Transverse colon (tissue), 4 donors: ENCODE data around the gene GPR68. TPM values are rescaled to one million over a fixed set of nuclear protein-coding genes. Genes with fewer than 3 reads are reported as not detected.
A peak's percentile ranks its signal among the peaks of the same experiment; 100 is the strongest.

ENCODE experiments used
- DNase-seq: peaks from one replicate; pipeline ENCODE4 v3.0.0-alpha.2; 2019
- H3K27ac ChIP-seq, 4 donors: fragments of 200-600 bp; sonication (generic); 2 replicates each; pipeline ENCODE4 v1.5.1; 2016 to 2018; ENCODE audit warnings: inconsistent platforms in 4 of 4
- H3K27me3 ChIP-seq: fragments of 200-600 bp; sonication (generic); 2 replicates; pipeline ENCODE4 v1.5.1; 2017; ENCODE audit warnings: inconsistent platforms
- H3K36me3 ChIP-seq, 4 donors: fragments of 200-600 bp; sonication (generic); 2 replicates each; pipeline ENCODE4 v1.5.1; 2017 to 2019; ENCODE audit warnings: inconsistent platforms in 4 of 4
- H3K4me1 ChIP-seq, 4 donors: fragments of 200-600 bp; sonication (generic); 2 replicates each; pipeline ENCODE4 v1.5.1; 2017 to 2020; ENCODE audit warnings: inconsistent platforms in 4 of 4
- H3K4me3 ChIP-seq, 4 donors: fragments of 200-600 bp; sonication (generic); 1 replicate in 1 of 4; 2 replicates in 3 of 4; pipeline versions ENCODE4 v1.5.1 to v1.6.1; 2017 to 2019; ENCODE audit warnings: inconsistent platforms in 4 of 4
- H3K9me3 ChIP-seq, 2 donors: fragments of 200-600 bp; sonication (generic); 2 replicates each; pipeline ENCODE4 v1.5.1; 2017 to 2019; ENCODE audit warnings: inconsistent platforms in 2 of 2
- CTCF ChIP-seq, 5 experiments: fragments of 200-600 bp in 3 of 5; fragments of 450-650 bp in 2 of 5; sonication (generic) in 3 of 5; IDR thresholded peaks; 1 replicate in 2 of 5; 2 replicates in 3 of 5; pipeline ENCODE4 v1.5.1; 2016 to 2017; ENCODE audit warnings: antibody characterized with exemption in 5 of 5, inconsistent platforms in 3 of 5, mild to moderate bottlenecking in 2 of 5, moderate library complexity in 1 of 5
- EP300 ChIP-seq: sonication (generic); formaldehyde crosslinking; IDR thresholded peaks from one replicate; pipeline ENCODE4 v1.6.1; 2017; ENCODE audit warnings: antibody characterized with exemption, low read depth
- POLR2A ChIP-seq: fragments of 450-650 bp; IDR thresholded peaks from one replicate; pipeline ENCODE4 v1.6.1; 2016; ENCODE audit warnings: antibody characterized with exemption, mild to moderate bottlenecking, moderate library complexity
- POLR2AphosphoS5 ChIP-seq, 3 donors: sonication (generic); formaldehyde crosslinking; IDR thresholded peaks; one replicate each; pipeline ENCODE4 v1.6.1; 2016; ENCODE audit warnings: antibody characterized with exemption in 3 of 3
- WGBS, 2 donors: methylation state at CpG; one replicate each; pipeline ENCODE4 v1.1.5; 2018; ENCODE audit warnings: low coverage in 1 of 2; 5-methylcytosine and 5-hydroxymethylcytosine counted together
- in situ Hi-C, 4 donors: fragments of 200-750 bp; cut with MboI; loops; one replicate each; pipeline versions ENCODE4 v1.15.0 to v1.15.1; 2017; ENCODE audit warnings: low sequenced_read_pairs in 3 of 4, low pct_ligation_motif_present in 1 of 4, low pct_unique_long_range_greater_than_20kb in 1 of 4
- intact Hi-C: fragments of 100-400 bp; cut with DNase I; formaldehyde crosslinking; loops from one replicate; pipeline ENCODE4 v1.15.1; 2023; ENCODE audit warnings: low total_unique reads
- total RNA-seq, 4 donors: library from RNA; depleted of rRNA; stranded (reverse); fragments of >200 nt; gene quantifications; one replicate each; pipeline ENCODE4 v1.1.0, GENCODE V29; 2016

GPR68 gene
- total RNA-seq, 4 donors from 2014 or later, result 0.48 to 0.80 (median 0.55) TPM; not detected in 1

DNA sequence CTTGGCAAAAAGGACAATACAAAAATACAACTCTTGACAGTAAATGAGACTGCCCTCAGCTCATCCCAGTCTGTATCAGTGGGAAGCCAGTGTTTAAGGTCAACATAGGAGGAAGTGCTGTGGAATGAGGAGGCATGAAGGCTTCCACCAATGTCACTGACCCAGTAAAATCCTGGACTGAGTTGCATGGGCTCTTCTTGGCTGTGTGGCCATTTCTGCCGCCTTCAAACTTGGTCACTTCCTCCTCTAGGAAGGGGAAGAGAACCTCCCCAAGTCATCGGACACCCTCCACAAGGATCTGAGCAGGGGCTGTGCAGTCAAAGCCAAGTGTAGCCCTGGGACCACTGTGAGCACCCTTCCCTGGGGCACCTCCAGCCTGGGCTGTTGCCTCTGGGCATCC, 11.9 kb downstream of the GPR68 start:
- DNase-seq, result no peak
- Histone ChIP-seq H3K27me3 (no peaks in the 10 kb centered on the region), H3K9me3 (no peaks in the 10 kb centered on the region), H3K27ac (peak overlapping the region; percentile 30 to 64 (median 52)), H3K4me3 (no peak overlapping the region), H3K36me3 (no peaks in the 10 kb centered on the region), H3K4me1 (peaks cover 0 to 12% (median 6%) of the 10 kb centered on the region in 4 donors)
- in situ Hi-C loops (no loop called here), intact Hi-C loops (no loop called here)
- TF ChIP-seq POLR2A (no peak), POLR2AphosphoS5 (IDR thresholded peaks at IDR 0.05) (no peak), EP300 (no peak), CTCF (IDR thresholded peaks at IDR 0.05) (no peak)
- 79% methylated on average over 2 of the region's 2 CpGs; no CpG with 5 or more reads in 1 of the 2 donors for whole genome bisulfite sequencing, 2 donors

DNA sequence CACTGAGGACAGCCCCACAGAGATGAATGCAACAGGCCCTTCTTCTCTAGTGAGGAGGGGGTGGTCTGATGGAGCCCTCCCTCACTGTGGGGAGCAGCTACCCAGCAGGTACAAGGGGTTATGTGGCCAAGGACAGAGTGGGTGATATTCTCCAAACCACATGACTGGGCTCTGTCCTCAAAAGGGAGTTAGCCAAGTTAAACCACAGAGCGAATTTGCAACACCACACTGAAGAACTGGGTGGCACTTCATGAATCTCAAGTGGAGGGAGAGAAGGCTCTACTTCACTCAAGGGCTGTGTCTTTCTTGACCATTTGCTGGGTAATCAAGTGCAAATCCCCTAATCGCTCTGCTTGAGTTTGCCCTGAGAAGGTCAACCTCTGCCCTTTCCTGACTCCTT, 12.5 kb downstream of the GPR68 start:
- no peaks in the 10 kb centered on the region for H3K27me3 ChIP-seq
- no peak for TF ChIP-seq CTCF (IDR thresholded peaks at IDR 0.05)
- peak in 1 of 3 donors; percentile 5 for TF ChIP-seq POLR2AphosphoS5 (IDR thresholded peaks at IDR 0.05)
- H3K4me1 ChIP-seq, result peaks cover 0 to 12% (median 6%) of the 10 kb centered on the region in 4 donors
- WGBS, 2 donors, result 88% methylated on average over 2 of the region's 2 CpGs; no CpG with 5 or more reads in 1 of the 2 donors
- H3K9me3 ChIP-seq, result no peaks in the 10 kb centered on the region
- intact Hi-C loops, result no loop called here
- in situ Hi-C loops, result no loop called here
- no peak for DNase-seq
- H3K4me3 ChIP-seq, result no peak overlapping the region
- H3K36me3 ChIP-seq, result no peaks in the 10 kb centered on the region
- H3K27ac ChIP-seq, result peak overlapping the region; percentile 49 to 68 (median 59)

GRCh38 chr14:91231446-91231845, 13.1 kb downstream of the GPR68 start:
- H3K9me3 ChIP-seq, result no peaks in the 10 kb centered on the region
- intact Hi-C loops, result no loop called here
- WGBS, 2 donors, result 74 to 79% methylated on average over 3 of the region's 3 CpGs
- peak overlapping the region; percentile 49 to 68 (median 62) for H3K27ac ChIP-seq
- TF ChIP-seq POLR2AphosphoS5 (IDR thresholded peaks at IDR 0.05) (peak in 1 of 3 donors; percentile 19), EP300 (no peak)
- DNase-seq, result no peak
- in situ Hi-C loops, result no loop called here
- peaks cover 0 to 12% (median 6%) of the 10 kb centered on the region in 4 donors for H3K4me1 ChIP-seq
- H3K36me3 ChIP-seq, result no peaks in the 10 kb centered on the region
- no peaks in the 10 kb centered on the region for H3K27me3 ChIP-seq
- H3K4me3 ChIP-seq, result no peak overlapping the region

GRCh38 chr14:91230397-91231035, 14.0 kb downstream of the GPR68 start:
- H3K27ac ChIP-seq, result peak overlapping the region; percentile 46 to 68 (median 55)
- TF ChIP-seq POLR2A (no peak), CTCF (IDR thresholded peaks at IDR 0.05) (no peak), EP300 (no peak), POLR2AphosphoS5 (IDR thresholded peaks at IDR 0.05) (no peak)
- H3K36me3 ChIP-seq, result no peaks in the 10 kb centered on the region

DNA sequence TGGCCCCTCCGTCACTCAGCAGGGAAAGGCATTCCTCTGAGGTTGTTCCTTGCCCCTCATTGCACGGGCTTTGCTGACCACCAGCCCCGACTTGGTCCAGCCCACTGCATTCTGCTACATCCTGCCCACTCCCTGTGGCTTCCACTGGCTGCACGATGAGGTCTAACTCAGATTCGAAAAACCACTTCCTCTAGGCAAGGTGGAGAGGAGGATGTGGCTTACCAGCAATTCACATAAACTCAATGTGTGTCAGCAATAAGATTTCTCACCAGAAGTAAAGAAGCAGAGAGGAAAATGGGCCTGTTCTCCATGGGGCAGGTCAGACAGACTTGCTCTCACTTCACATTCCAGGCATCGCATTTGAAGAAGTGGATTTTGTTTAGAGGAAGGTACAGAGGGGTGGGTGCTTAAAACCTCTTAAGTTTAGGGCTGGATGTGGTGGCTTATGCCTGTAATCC, 14.7 kb downstream of the GPR68 start:
- 60 to 81% methylated on average over 1 to 6 of the region's 6 CpGs for WGBS, 2 donors
- H3K4me1 ChIP-seq, result peaks cover 0 to 12% (median 6%) of the 10 kb centered on the region in 4 donors
- H3K4me3 ChIP-seq, result no peak overlapping the region
- no peaks in the 10 kb centered on the region for H3K9me3 ChIP-seq
- no peaks in the 10 kb centered on the region for H3K27me3 ChIP-seq
- in situ Hi-C loops, result no loop called here
- TF ChIP-seq POLR2AphosphoS5 (IDR thresholded peaks at IDR 0.05) (no peak), CTCF (IDR thresholded peaks at IDR 0.05) (no peak)
- peak; percentile 48 for DNase-seq
- no peaks in the 10 kb centered on the region for H3K36me3 ChIP-seq
- peak overlapping the region; percentile 46 to 68 (median 55) for H3K27ac ChIP-seq
- intact Hi-C loops, result no loop called here

More at GRCh38 chr14:91230397-91231035, 14.0 kb downstream of the GPR68 start:
- H3K4me1 ChIP-seq, result peaks cover 0 to 12% (median 6%) of the 10 kb centered on the region in 4 donors
- no peak for DNase-seq
- H3K27me3 ChIP-seq, result no peaks in the 10 kb centered on the region
- WGBS, 2 donors, result 51 to 71% methylated on average over 3 to 4 of the region's 4 CpGs
- no peaks in the 10 kb centered on the region for H3K9me3 ChIP-seq
- in situ Hi-C loops, result no loop called here
- H3K4me3 ChIP-seq, result no peak overlapping the region
- intact Hi-C loops, result no loop called here
